Neural progenitor cell (in vitro differentiated cells): ENCODE data around the gene MEGF8.

Source experiments
- CTCF ChIP-seq: fragments of 200-600 bp; sonication (generic); IDR thresholded peaks from 2 replicates; pipeline ENCODE4 v1.5.1; 2017; ENCODE audit warnings: antibody characterized with exemption, mild to moderate bottlenecking
- EZH2 ChIP-seq: fragments of 200-600 bp; sonication (generic); IDR thresholded peaks from 2 replicates; pipeline ENCODE4 v1.6.1; 2017; ENCODE audit warnings: antibody characterized with exemption, mild to moderate bottlenecking, moderate library complexity
- EZH2phosphoT487 ChIP-seq: fragments of 200-600 bp; sonication (generic); IDR thresholded peaks from 2 replicates; pipeline ENCODE4 v1.6.1; 2017; ENCODE audit warnings: antibody characterized with exemption

- TF ChIP-seq CTCF (no peak), EZH2 (no peak), EZH2phosphoT487 (no peak)
Observed at GRCh38 chr19:42426643-42427042, 101.2 kb downstream of the MEGF8 start.
